ENCODE measurements around the gene RCN1. TPM values are rescaled to one million over a fixed set of nuclear protein-coding genes. Genes with fewer than 3 reads are reported as not detected.

RCN1 gene
- total and polyA plus RNA-seq, 4 donors, result 35.9 to 58.1 (median 46.4) TPM

DNA sequence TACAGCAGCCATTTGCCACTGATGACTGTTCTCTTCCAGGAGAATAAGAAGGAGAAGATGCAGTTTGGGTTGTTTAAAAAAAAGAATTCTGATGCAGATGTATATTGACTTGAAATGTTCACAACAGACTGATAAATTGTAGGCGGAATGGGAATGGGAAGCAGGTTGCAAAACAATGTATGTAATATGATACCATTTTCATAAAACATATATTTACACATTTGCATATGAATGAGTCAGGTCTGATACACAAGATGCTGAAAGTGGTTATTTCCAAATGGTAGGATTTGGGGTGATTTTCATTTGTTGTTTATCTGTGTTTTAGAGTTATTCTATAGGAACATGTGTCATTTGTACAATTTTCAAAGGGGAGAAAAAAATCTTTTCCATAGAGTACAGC, 9.0 kb upstream of the RCN1 start:
- no peak overlapping the region for H3K27ac ChIP-seq (ENCODE audit: low read depth in 1 of 2, low read length in 2 of 2)
- TF ChIP-seq EGR1 (IDR thresholded peaks at IDR 0.05; ENCODE audit: low read depth in 2 of 2) (no peak), GABPA (IDR thresholded peaks at IDR 0.05 in 1 of 2, conservative IDR thresholded peaks at IDR 0.05 in 1 of 2) (no peak), YY1 (IDR thresholded peaks at IDR 0.05) (no peak), HNF4G (IDR thresholded peaks at IDR 0.05) (no peak), HNF4A (conservative IDR thresholded peaks at IDR 0.05) (no peak), TAF1 (conservative IDR thresholded peaks at IDR 0.05) (no peak), RXRA (IDR thresholded peaks at IDR 0.05) (no peak), NR2F2 (IDR thresholded peaks at IDR 0.05) (no peak), SP1 (IDR thresholded peaks at IDR 0.05) (no peak), RAD21 (IDR thresholded peaks at IDR 0.05) (no peak), FOXA1 (IDR thresholded peaks at IDR 0.05) (no peak), JUND (IDR thresholded peaks at IDR 0.05) (no peak), FOXA2 (IDR thresholded peaks at IDR 0.05) (no peak)
- TF ChIP-seq, protein P1, sequence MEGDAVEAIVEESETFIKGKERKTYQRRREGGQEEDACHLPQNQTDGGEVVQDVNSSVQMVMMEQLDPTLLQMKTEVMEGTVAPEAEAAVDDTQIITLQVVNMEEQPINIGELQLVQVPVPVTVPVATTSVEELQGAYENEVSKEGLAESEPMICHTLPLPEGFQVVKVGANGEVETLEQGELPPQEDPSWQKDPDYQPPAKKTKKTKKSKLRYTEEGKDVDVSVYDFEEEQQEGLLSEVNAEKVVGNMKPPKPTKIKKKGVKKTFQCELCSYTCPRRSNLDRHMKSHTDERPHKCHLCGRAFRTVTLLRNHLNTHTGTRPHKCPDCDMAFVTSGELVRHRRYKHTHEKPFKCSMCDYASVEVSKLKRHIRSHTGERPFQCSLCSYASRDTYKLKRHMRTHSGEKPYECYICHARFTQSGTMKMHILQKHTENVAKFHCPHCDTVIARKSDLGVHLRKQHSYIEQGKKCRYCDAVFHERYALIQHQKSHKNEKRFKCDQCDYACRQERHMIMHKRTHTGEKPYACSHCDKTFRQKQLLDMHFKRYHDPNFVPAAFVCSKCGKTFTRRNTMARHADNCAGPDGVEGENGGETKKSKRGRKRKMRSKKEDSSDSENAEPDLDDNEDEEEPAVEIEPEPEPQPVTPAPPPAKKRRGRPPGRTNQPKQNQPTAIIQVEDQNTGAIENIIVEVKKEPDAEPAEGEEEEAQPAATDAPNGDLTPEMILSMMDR (IDR thresholded peaks at IDR 0.05; ENCODE audit: low read depth, low read length, missing input control), result no peak
- TF ChIP-seq, protein P2, sequence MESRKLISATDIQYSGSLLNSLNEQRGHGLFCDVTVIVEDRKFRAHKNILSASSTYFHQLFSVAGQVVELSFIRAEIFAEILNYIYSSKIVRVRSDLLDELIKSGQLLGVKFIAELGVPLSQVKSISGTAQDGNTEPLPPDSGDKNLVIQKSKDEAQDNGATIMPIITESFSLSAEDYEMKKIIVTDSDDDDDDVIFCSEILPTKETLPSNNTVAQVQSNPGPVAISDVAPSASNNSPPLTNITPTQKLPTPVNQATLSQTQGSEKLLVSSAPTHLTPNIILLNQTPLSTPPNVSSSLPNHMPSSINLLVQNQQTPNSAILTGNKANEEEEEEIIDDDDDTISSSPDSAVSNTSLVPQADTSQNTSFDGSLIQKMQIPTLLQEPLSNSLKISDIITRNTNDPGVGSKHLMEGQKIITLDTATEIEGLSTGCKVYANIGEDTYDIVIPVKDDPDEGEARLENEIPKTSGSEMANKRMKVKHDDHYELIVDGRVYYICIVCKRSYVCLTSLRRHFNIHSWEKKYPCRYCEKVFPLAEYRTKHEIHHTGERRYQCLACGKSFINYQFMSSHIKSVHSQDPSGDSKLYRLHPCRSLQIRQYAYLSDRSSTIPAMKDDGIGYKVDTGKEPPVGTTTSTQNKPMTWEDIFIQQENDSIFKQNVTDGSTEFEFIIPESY (IDR thresholded peaks at IDR 0.05), result no peak
- TF ChIP-seq, protein P3, sequence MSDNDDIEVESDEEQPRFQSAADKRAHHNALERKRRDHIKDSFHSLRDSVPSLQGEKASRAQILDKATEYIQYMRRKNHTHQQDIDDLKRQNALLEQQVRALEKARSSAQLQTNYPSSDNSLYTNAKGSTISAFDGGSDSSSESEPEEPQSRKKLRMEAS (IDR thresholded peaks at IDR 0.05), result no peak
- TF ChIP-seq, protein P4, sequence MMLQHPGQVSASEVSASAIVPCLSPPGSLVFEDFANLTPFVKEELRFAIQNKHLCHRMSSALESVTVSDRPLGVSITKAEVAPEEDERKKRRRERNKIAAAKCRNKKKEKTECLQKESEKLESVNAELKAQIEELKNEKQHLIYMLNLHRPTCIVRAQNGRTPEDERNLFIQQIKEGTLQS (IDR thresholded peaks at IDR 0.05), result no peak
- TF ChIP-seq, protein P5, sequence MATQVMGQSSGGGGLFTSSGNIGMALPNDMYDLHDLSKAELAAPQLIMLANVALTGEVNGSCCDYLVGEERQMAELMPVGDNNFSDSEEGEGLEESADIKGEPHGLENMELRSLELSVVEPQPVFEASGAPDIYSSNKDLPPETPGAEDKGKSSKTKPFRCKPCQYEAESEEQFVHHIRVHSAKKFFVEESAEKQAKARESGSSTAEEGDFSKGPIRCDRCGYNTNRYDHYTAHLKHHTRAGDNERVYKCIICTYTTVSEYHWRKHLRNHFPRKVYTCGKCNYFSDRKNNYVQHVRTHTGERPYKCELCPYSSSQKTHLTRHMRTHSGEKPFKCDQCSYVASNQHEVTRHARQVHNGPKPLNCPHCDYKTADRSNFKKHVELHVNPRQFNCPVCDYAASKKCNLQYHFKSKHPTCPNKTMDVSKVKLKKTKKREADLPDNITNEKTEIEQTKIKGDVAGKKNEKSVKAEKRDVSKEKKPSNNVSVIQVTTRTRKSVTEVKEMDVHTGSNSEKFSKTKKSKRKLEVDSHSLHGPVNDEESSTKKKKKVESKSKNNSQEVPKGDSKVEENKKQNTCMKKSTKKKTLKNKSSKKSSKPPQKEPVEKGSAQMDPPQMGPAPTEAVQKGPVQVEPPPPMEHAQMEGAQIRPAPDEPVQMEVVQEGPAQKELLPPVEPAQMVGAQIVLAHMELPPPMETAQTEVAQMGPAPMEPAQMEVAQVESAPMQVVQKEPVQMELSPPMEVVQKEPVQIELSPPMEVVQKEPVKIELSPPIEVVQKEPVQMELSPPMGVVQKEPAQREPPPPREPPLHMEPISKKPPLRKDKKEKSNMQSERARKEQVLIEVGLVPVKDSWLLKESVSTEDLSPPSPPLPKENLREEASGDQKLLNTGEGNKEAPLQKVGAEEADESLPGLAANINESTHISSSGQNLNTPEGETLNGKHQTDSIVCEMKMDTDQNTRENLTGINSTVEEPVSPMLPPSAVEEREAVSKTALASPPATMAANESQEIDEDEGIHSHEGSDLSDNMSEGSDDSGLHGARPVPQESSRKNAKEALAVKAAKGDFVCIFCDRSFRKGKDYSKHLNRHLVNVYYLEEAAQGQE (IDR thresholded peaks at IDR 0.05), result no peak
- H3K27me3 ChIP-seq (ENCODE audit: control insufficient read depth in 4 of 4, insufficient read depth in 4 of 4, low read length in 3 of 4), result no peaks in the 10 kb centered on the region
- 94% methylated on average over 1 of the region's 1 CpG for WGBS
- no peaks in the 10 kb centered on the region for H3K4me1 ChIP-seq (ENCODE audit: control insufficient read depth in 4 of 4, insufficient read depth in 4 of 4, low read length in 3 of 4)
- H3K4me3 ChIP-seq (ENCODE audit: low read depth in 1 of 3, low read length in 3 of 3), result no peak overlapping the region
- DNase-seq (ENCODE audit: low spot score), result no peak
- H3K9me3 ChIP-seq (ENCODE audit: control insufficient read depth in 4 of 4, low read length in 3 of 4), result no peaks in the 10 kb centered on the region
- no peak overlapping the region for H3K9ac ChIP-seq (ENCODE audit: low read depth in 1 of 2, low read length in 2 of 2)
- H3K36me3 ChIP-seq (ENCODE audit: control insufficient read depth in 4 of 4, insufficient read depth in 3 of 4, low read depth in 1 of 4, low read length in 3 of 4), result no peaks in the 10 kb centered on the region
